ENCODE results near the gene ZNF620.
"Not testable (repeated sequence)": the region's sequence is repeated elsewhere in the genome, so short reads cannot be mapped to it uniquely, and the experiment has no call there.

Gene ZNF620

DNA sequence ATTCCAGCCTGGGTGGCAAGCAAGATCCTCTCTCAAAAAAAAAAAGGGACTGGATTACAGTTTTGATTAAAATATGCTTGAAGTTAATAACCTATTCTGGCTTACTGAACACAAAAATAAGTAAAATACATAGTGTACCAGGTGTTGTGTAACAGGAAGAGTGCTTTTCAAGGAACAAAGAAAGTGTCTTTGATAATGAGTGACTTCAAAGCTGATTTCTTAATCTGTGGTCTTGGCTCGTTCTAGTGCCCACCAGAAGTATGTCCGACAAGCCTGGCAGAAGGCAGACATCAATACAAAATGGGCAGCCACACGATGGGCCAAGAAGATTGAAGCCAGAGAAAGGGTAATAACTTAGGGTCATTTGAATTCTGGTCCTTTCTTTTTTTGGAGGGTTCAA lies 44.7 kb upstream of the ZNF620 start:
- Histone ChIP-seq H3K4me1 (peaks cover 0 to 29% (median 22%) of the 10 kb centered on the region in 4 donors), H3K27ac (no peak overlapping the region), H3K9me3 (no peaks in the 10 kb centered on the region), H3K36me3 (peaks cover 58 to 68% (median 59%) of the 10 kb centered on the region in 3 donors), H3K4me3 (no peak overlapping the region), H3K27me3 (no peaks in the 10 kb centered on the region)
- no peak for DNase-seq
- TF ChIP-seq, protein P1, sequence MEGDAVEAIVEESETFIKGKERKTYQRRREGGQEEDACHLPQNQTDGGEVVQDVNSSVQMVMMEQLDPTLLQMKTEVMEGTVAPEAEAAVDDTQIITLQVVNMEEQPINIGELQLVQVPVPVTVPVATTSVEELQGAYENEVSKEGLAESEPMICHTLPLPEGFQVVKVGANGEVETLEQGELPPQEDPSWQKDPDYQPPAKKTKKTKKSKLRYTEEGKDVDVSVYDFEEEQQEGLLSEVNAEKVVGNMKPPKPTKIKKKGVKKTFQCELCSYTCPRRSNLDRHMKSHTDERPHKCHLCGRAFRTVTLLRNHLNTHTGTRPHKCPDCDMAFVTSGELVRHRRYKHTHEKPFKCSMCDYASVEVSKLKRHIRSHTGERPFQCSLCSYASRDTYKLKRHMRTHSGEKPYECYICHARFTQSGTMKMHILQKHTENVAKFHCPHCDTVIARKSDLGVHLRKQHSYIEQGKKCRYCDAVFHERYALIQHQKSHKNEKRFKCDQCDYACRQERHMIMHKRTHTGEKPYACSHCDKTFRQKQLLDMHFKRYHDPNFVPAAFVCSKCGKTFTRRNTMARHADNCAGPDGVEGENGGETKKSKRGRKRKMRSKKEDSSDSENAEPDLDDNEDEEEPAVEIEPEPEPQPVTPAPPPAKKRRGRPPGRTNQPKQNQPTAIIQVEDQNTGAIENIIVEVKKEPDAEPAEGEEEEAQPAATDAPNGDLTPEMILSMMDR (IDR thresholded peaks at IDR 0.05) = no peak
- intact Hi-C loops (cut with DNase I; ENCODE audit: low total_unique reads) = no loop called here

DNA sequence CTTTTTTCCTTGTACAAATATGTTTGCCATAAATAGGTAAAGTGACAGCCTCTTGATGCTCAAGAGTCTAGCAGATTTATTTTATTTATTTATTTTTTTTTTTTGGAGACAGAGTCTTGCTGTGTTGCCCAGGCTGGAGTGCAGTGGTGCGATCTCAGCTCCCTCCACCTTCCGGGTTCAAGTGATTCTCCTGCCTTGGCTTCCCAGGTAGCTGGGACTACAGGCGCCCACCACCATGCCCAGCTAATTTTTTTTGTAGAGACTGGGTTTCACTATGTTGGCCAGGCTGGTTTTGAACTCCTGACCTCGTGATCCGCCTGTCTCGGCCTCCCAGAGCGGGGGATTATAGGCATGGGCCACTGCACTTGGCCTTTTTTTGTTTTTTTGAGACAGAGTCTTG lies 43.0 kb upstream of the ZNF620 start:
- H3K9me3 ChIP-seq; H3K27me3 ChIP-seq; DNase-seq; H3K27ac ChIP-seq; H3K4me3 ChIP-seq; intact Hi-C loops (cut with DNase I; ENCODE audit: low total_unique reads): not testable (repeated sequence)
- peaks cover 58 to 74% (median 63%) of the 10 kb centered on the region in 3 donors for H3K36me3 ChIP-seq
- peaks cover 0 to 19% (median 16%) of the 10 kb centered on the region in 4 donors for H3K4me1 ChIP-seq

DNA sequence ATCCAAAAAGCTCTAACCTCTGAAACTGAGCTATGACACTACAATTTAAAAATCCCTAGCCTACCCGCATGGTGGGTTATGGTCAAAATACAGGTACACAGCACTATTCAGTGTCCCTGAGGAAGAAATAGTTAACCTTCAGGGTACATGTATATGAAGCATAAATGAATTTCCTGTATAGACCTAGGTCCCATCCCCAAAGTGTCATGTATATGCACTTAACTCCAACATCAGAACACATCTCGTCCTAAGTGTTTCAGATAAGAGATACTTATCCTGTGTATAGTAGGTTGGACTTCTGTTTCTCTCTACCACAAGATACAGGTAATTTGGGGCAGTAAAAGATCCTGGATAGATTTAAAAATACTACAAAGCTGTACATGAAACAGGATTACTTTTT lies 42.3 kb upstream of the ZNF620 start:
- Histone ChIP-seq H3K4me1 (peaks cover 0 to 12% (median 9%) of the 10 kb centered on the region in 4 donors), H3K27ac (no peak overlapping the region), H3K27me3 (no peaks in the 10 kb centered on the region), H3K9me3 (no peaks in the 10 kb centered on the region), H3K4me3 (no peak overlapping the region), H3K36me3 (peaks cover 52 to 71% (median 61%) of the 10 kb centered on the region in 3 donors)
- DNase-seq = no peak
- intact Hi-C loops (cut with DNase I; ENCODE audit: low total_unique reads) = no loop called here
- TF ChIP-seq, protein P1 (IDR thresholded peaks at IDR 0.05) = no peak

DNA sequence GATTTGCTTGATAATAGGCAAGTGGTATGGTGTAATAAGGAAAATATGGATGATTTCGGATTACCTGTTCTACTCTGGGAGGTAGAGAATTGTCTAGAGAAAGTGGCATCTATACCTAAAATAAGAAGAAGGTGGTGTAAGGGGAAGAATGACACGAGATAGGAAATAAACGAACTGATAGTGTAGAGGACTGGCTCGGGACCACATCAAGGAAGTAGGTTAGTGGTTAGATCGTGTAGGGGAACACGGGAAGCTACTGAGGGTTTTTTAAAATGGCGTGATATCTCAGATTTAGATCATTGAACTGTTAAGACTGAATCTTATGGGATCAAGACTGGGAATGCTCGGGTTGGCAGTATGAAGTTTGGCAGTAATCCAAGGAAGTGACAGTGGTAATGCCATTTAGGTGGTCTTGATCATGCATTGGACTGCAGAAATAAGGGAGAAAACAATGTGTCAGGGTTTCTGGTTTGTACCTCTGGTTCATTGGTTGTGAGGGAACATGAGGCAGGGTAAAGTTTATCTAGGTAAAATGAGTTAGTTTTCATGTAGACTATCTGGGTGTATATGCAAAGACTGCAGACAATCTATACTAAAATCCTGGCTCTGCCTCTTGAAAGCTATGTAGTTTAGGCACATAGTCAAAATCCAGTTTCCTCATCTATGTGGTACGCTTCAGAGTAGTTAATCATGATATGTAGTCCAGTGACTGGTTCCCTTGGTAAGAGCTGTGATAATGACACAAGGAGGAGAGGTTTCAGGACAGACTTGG lies 41.3 kb upstream of the ZNF620 start:
- H3K4me3 ChIP-seq = no peak overlapping the region
- TF ChIP-seq, protein P1 (IDR thresholded peaks at IDR 0.05) = no peak
- H3K27ac ChIP-seq = no peak overlapping the region

DNA sequence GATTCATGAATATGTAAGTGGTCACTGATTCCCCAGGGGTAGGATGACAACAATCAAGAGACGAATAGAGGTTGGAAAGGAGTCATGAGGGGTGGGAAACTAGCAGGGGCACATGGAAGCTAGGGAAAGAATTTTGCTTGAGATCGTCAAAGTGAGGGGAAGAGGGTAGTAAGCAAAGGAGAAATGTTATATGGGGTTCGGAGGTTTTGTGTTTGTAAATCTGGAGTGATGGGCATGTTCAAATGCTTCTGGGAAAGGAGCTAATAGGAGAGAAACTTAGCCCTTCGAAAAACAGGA lies 40.8 kb upstream of the ZNF620 start:
- DNase-seq = no peak
- TF ChIP-seq, protein P1 (IDR thresholded peaks at IDR 0.05) = no peak
- intact Hi-C loops (cut with DNase I; ENCODE audit: low total_unique reads) = no loop called here
- H3K4me3 ChIP-seq = no peak overlapping the region
- H3K9me3 ChIP-seq = no peaks in the 10 kb centered on the region
- no peak overlapping the region for H3K27ac ChIP-seq
- no peaks in the 10 kb centered on the region for H3K27me3 ChIP-seq
- peaks cover 0 to 2% (median 0%) of the 10 kb centered on the region in 4 donors for H3K4me1 ChIP-seq
- H3K36me3 ChIP-seq = peaks cover 39 to 57% (median 46%) of the 10 kb centered on the region in 3 donors

More for the DNA sequence above, 41.3 kb upstream of the ZNF620 start:
- Histone ChIP-seq H3K4me1 (peaks cover 0 to 2% (median 0%) of the 10 kb centered on the region in 4 donors), H3K36me3 (peaks cover 43 to 62% (median 51%) of the 10 kb centered on the region in 3 donors), H3K9me3 (no peaks in the 10 kb centered on the region), H3K27me3 (no peaks in the 10 kb centered on the region)
- intact Hi-C loops (cut with DNase I; ENCODE audit: low total_unique reads) = no loop called here
- no peak for DNase-seq

DNA sequence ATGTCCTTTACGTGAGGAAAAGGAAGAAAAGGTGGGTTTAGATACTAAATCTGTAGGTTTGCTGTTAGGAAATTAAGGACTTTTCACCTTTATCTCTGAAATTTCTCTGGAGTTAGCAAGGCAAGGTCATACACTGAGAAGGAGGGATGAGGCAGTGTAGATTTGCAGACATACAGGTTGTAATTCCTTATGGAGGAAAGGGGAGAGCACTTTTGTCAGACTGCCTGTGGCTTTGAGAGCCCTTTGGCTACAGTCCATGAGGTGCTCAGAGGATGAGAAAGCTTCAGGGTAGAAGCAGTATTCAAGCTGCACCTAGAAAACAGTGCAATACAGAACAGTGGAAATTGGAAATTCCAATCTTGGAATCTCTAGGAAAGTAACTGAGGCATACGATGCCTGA lies 40.4 kb upstream of the ZNF620 start:
- H3K36me3 ChIP-seq = peaks cover 35 to 53% (median 42%) of the 10 kb centered on the region in 3 donors
- no peak for DNase-seq

More for the DNA sequence above, 40.4 kb upstream of the ZNF620 start:
- TF ChIP-seq, protein P1 (IDR thresholded peaks at IDR 0.05) = no peak
- Histone ChIP-seq H3K9me3 (no peaks in the 10 kb centered on the region), H3K4me1 (peaks cover 0 to 2% (median 0%) of the 10 kb centered on the region in 4 donors), H3K27me3 (no peaks in the 10 kb centered on the region), H3K4me3 (no peak overlapping the region), H3K27ac (no peak overlapping the region)
- intact Hi-C loops (cut with DNase I; ENCODE audit: low total_unique reads) = no loop called here
